HG02798 (cell line): ENCODE measurements around the gene DACT1.

Experiments
- ATAC-seq: cut with Tn5 transposase; IDR thresholded peaks from one replicate; pipeline ENCODE4 v1.9.1; 2021; ENCODE audit warnings: mild to moderate bottlenecking; ENCODE audit not compliant: unreplicated experiment, poor library complexity

Gene DACT1

GRCh38 chr14:58663494-58664111 lies 25.8 kb downstream of the DACT1 start:
- no peak for ATAC-seq

- no peak for ATAC-seq
Measured at GRCh38 chr14:58665773-58666500, 28.2 kb downstream of the DACT1 start.

- no peak for ATAC-seq
Measured at GRCh38 chr14:58666737-58667136, 29.0 kb downstream of the DACT1 start.

- ATAC-seq: no peak
Measured at GRCh38 chr14:58667900-58668299, 30.1 kb downstream of the DACT1 start.

GRCh38 chr14:58668848-58669480 lies 31.2 kb downstream of the DACT1 start:
- no peak for ATAC-seq

- no peak for ATAC-seq
Measured at GRCh38 chr14:58669556-58670200, 31.9 kb downstream of the DACT1 start.

- no peak for ATAC-seq
Measured at GRCh38 chr14:58671024-58671423, 33.3 kb downstream of the DACT1 start.

- ATAC-seq: no peak
Measured at GRCh38 chr14:58671436-58671835, 33.7 kb downstream of the DACT1 start.

- ATAC-seq: no peak
Measured at GRCh38 chr14:58673722-58674121, 36.0 kb downstream of the DACT1 start.

GRCh38 chr14:58677001-58677400 lies 39.2 kb downstream of the DACT1 start:
- no peak for ATAC-seq

- no peak for ATAC-seq
Measured at GRCh38 chr14:58677517-58677916, 39.8 kb downstream of the DACT1 start.

GRCh38 chr14:58677996-58678395 lies 40.2 kb downstream of the DACT1 start:
- no peak for ATAC-seq

GRCh38 chr14:58680698-58681097 lies 42.9 kb downstream of the DACT1 start:
- no peak for ATAC-seq

GRCh38 chr14:58687232-58687795 lies 49.6 kb downstream of the DACT1 start:
- ATAC-seq: no peak

GRCh38 chr14:58690801-58691516 lies 53.2 kb downstream of the DACT1 start:
- ATAC-seq: no peak

GRCh38 chr14:58693048-58693447 lies 55.3 kb downstream of the DACT1 start:
- ATAC-seq: no peak

GRCh38 chr14:58695514-58695913 lies 57.8 kb downstream of the DACT1 start:
- ATAC-seq: no peak

- ATAC-seq: no peak
Measured at GRCh38 chr14:58697266-58697929, 59.6 kb downstream of the DACT1 start.
